Activated gamma-delta T cell treated with anti-CD3 and anti-CD28 coated beads, Interleukin-2, amount 50 U/mL, for 16 hours (primary cell): ENCODE results near the gene SH3YL1.

Source experiments
- DNase-seq: peaks from one replicate; pipeline ENCODE4 v3.0.0-alpha.2; 2020; ENCODE audit warnings: low read depth

Gene SH3YL1

GRCh38 chr2:213932-214693, 49.7 kb downstream of the SH3YL1 start:
- DNase-seq = no peak

GRCh38 chr2:211486-212184, 52.2 kb downstream of the SH3YL1 start:
- no peak for DNase-seq

- DNase-seq = no peak
These were observed 53.2 kb downstream of the SH3YL1 start for GRCh38 chr2:210660-211059.

- no peak for DNase-seq
These were observed 54.4 kb downstream of the SH3YL1 start for GRCh38 chr2:209470-209869.

GRCh38 chr2:208335-208734, 55.5 kb downstream of the SH3YL1 start:
- no peak for DNase-seq

- DNase-seq = no peak
These were observed 59.8 kb downstream of the SH3YL1 start for GRCh38 chr2:203984-204383.

GRCh38 chr2:203401-203800, 60.4 kb downstream of the SH3YL1 start:
- no peak for DNase-seq

GRCh38 chr2:202945-203344, 60.9 kb downstream of the SH3YL1 start:
- no peak for DNase-seq

GRCh38 chr2:201648-202433, 62.0 kb downstream of the SH3YL1 start:
- DNase-seq = no peak

- DNase-seq = no peak
These were observed 64.5 kb downstream of the SH3YL1 start for GRCh38 chr2:199041-199966.

GRCh38 chr2:196406-196805, 67.4 kb downstream of the SH3YL1 start:
- DNase-seq = no peak

- no peak for DNase-seq
These were observed 67.9 kb downstream of the SH3YL1 start for GRCh38 chr2:195932-196331.

GRCh38 chr2:193141-193671, 70.6 kb downstream of the SH3YL1 start:
- DNase-seq = peak; percentile 39

- DNase-seq = no peak
These were observed 72.3 kb downstream of the SH3YL1 start for GRCh38 chr2:191311-192190.

GRCh38 chr2:187825-188224, 76.0 kb downstream of the SH3YL1 start:
- no peak for DNase-seq

GRCh38 chr2:185221-185620, 78.6 kb downstream of the SH3YL1 start:
- DNase-seq = no peak

GRCh38 chr2:184695-185094, 79.1 kb downstream of the SH3YL1 start:
- no peak for DNase-seq

- DNase-seq = no peak
These were observed 81.2 kb downstream of the SH3YL1 start for GRCh38 chr2:182509-183122.

- no peak for DNase-seq
These were observed 83.5 kb downstream of the SH3YL1 start for GRCh38 chr2:180311-180710.

GRCh38 chr2:179886-180285, 83.9 kb downstream of the SH3YL1 start:
- no peak for DNase-seq
